Stimulated activated CD8-positive, alpha-beta memory T cell treated with anti-CD3 and anti-CD28 coated beads, Interleukin-12 subunit alpha, Interleukin-12 subunit beta, amount 100 ng/mL, for 24 hours (primary cell): ENCODE measurements around the gene C10orf62.
"Not testable (repeated sequence)": the region's sequence is repeated elsewhere in the genome, so short reads cannot be mapped to it uniquely, and the experiment has no call there.

Experiments
- DNase-seq: peaks from one replicate; pipeline ENCODE4 v3.0.0-alpha.2; 2020; ENCODE audit errors: extremely low read depth

Gene C10orf62

GRCh38 chr10:97589479-97589878 is at the start of gene C10orf62:
Gene C10orf62 (plus strand): TSS chr10:97589721. CDS start chr10:97589898, 177 bp downstream.
- DNase-seq = no peak

GRCh38 chr10:97540669-97541500 is 48.6 kb upstream of the C10orf62 start:
- DNase-seq = no peak

GRCh38 chr10:97542169-97543024 is 47.1 kb upstream of the C10orf62 start:
- no peak for DNase-seq

GRCh38 chr10:97543025-97543546 is 46.4 kb upstream of the C10orf62 start:
- DNase-seq = no peak

- no peak for DNase-seq
Observed at GRCh38 chr10:97546456-97547270, 42.9 kb upstream of the C10orf62 start.

- DNase-seq = no peak
Observed at GRCh38 chr10:97547271-97547600, 42.3 kb upstream of the C10orf62 start.

- no peak for DNase-seq
Observed at GRCh38 chr10:97547962-97548361, 41.6 kb upstream of the C10orf62 start.

GRCh38 chr10:97548828-97549455 is 40.6 kb upstream of the C10orf62 start:
- DNase-seq = no peak

GRCh38 chr10:97549587-97550322 is 39.8 kb upstream of the C10orf62 start:
- no peak for DNase-seq

GRCh38 chr10:97550336-97551149 is 39.0 kb upstream of the C10orf62 start:
- no peak for DNase-seq

GRCh38 chr10:97551271-97551670 is 38.2 kb upstream of the C10orf62 start:
- DNase-seq = no peak

- no peak for DNase-seq
Observed at GRCh38 chr10:97553575-97554031, 35.9 kb upstream of the C10orf62 start.

GRCh38 chr10:97554336-97554735 is 35.2 kb upstream of the C10orf62 start:
- DNase-seq = not testable (repeated sequence)

GRCh38 chr10:97555541-97555940 is 34.0 kb upstream of the C10orf62 start:
- DNase-seq = not testable (repeated sequence)

GRCh38 chr10:97560731-97561381 is 28.7 kb upstream of the C10orf62 start:
- not testable (repeated sequence) for DNase-seq

- not testable (repeated sequence) for DNase-seq
Observed at GRCh38 chr10:97561386-97562077, 28.0 kb upstream of the C10orf62 start.

- not testable (repeated sequence) for DNase-seq
Observed at GRCh38 chr10:97562329-97562728, 27.2 kb upstream of the C10orf62 start.

- no peak for DNase-seq
Observed at GRCh38 chr10:97563337-97563736, 26.2 kb upstream of the C10orf62 start.
